Measurements from ENCODE around the gene GOLPH3.

The GOLPH3 gene

GRCh38 chr5:32103521-32103920, 70.6 kb downstream of the GOLPH3 start:
- no peak for TF ChIP-seq CTCF (IDR thresholded peaks at IDR 0.05; ENCODE audit: borderline replicate concordance, control extremely low read depth, extremely low read depth, insufficient read depth, missing control alignments)
- in situ Hi-C loops (cut with MboI; ENCODE audit: low sequenced_read_pairs, unreplicated experiment), result no loop called here
- no peak for DNase-seq (ENCODE audit: low spot score)

DNA sequence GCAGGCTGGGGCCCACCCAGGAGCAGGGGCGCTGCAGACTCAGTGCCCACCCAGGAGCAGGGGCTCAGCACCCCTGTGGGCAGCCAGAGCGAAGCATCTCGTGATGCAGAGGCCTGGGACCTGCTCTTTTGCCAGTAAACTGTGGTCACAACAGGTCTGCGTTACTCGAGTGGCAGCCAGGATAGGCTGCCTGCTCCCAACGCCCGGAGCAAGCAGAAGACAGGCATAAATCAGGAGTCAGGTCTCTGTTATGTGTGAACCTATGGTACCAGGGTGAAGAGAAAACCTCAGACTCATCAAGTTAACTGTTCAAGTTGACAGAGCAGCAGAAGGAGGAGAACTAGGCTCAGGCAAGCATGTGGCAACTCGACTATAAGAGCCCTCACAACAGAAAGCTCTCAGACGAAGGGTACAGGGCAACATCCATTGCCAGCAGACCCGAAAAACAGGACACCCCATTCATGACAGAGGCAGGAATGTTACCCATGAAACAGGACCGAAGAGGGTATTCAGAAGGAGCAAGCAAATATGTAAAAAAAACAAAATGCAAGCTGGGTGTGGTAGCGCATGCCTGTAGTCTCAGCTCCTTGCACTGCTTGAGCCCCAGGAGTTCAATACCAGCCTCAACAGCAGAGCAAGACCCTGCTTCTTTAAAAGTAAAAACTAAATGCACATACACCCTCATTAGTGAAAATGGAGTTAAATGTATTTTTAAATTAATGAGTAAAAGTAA, 71.7 kb downstream of the GOLPH3 start:
- TF ChIP-seq CTCF (IDR thresholded peaks at IDR 0.05; ENCODE audit: borderline replicate concordance, control extremely low read depth, extremely low read depth, insufficient read depth, missing control alignments), result no peak
- in situ Hi-C loops (cut with MboI; ENCODE audit: low sequenced_read_pairs, unreplicated experiment), result no loop called here
- no peak for DNase-seq (ENCODE audit: low spot score)

DNA sequence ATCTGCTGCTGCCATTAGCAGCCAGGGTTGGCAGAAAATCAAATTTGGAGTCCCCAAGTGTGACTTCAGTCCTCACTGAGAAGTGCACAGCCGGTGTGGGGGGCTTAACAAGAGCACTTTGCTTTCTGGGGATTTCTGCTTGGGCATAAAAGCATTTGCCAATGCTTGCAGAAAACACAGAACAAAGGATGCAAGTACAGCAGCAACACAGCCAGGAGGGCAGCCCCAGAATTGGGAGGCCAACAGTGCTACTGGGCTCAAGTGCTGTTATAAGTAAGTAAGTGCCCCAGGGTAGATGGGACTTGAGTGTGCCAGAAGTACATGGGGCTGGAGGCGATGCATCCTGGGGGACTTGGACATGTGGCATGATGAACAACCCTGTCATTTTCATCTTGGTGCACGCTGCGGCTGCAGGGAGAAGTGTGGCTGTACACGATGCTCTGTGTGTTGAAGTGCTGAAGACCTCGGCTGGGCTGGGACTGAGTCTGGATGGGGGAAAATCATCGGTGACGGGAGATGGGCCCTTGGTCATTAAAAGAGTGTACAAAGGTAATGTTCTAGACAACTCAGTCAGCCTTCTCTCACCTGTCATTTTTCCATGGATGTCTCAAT, 73.3 kb downstream of the GOLPH3 start:
- in situ Hi-C loops (cut with MboI; ENCODE audit: low sequenced_read_pairs, unreplicated experiment), result no loop called here
- TF ChIP-seq CTCF (IDR thresholded peaks at IDR 0.05; ENCODE audit: borderline replicate concordance, control extremely low read depth, extremely low read depth, insufficient read depth, missing control alignments), result no peak
- no peak for DNase-seq (ENCODE audit: low spot score)

DNA sequence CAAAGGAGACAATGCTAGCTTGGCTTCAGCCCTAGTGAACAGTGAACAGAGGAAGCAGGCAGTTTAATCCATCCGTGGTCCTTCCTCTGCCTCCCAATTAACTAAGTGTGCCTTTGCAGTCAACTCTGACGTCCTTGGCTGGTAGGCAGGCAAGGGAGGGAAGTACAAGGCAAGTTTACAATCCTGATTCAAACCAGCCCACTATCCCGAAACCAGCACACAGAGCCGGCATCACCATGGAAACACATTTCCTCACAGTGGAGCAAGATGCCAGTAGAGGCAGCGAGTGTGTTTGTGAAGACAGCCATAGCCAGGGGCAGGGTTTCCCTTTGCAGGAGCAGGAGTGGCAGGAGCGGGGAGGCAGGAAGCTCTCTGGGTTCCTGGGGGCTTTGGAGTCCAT, 73.9 kb downstream of the GOLPH3 start:
- in situ Hi-C loops (cut with MboI; ENCODE audit: low sequenced_read_pairs, unreplicated experiment), result no loop called here
- DNase-seq (ENCODE audit: low spot score), result no peak
- TF ChIP-seq CTCF (IDR thresholded peaks at IDR 0.05; ENCODE audit: borderline replicate concordance, control extremely low read depth, extremely low read depth, insufficient read depth, missing control alignments), result no peak

GRCh38 chr5:32099486-32100035, 74.6 kb downstream of the GOLPH3 start:
- no peak for DNase-seq (ENCODE audit: low spot score)
- in situ Hi-C loops (cut with MboI; ENCODE audit: low sequenced_read_pairs, unreplicated experiment), result loop anchor here (10.0 kb wide), 1 partner anchor 525 kb away; no protein-coding TSS in a partner anchor
- no peak for TF ChIP-seq CTCF (IDR thresholded peaks at IDR 0.05; ENCODE audit: borderline replicate concordance, control extremely low read depth, extremely low read depth, insufficient read depth, missing control alignments)

- DNase-seq (ENCODE audit: low spot score), result no peak
- in situ Hi-C loops (cut with MboI; ENCODE audit: low sequenced_read_pairs, unreplicated experiment), result loop anchor here (10.0 kb wide), 1 partner anchor 524 kb away; no protein-coding TSS in a partner anchor
- TF ChIP-seq CTCF (IDR thresholded peaks at IDR 0.05; ENCODE audit: borderline replicate concordance, control extremely low read depth, extremely low read depth, insufficient read depth, missing control alignments), result no peak
These were observed 75.2 kb downstream of the GOLPH3 start for GRCh38 chr5:32098890-32099310.

All from GM13976 (cell line).